AG09309 (cell line): ENCODE results near the gene PCDH19.

Experiments
- DNase-seq: peaks from one replicate; pipeline ENCODE4 v3.0.0-alpha.2; 2010; ENCODE audit warnings: low read depth
- H3K4me3 ChIP-seq: 2 replicates; pipeline ENCODE4 v1.5.1; 2011; ENCODE audit warnings: mild to moderate bottlenecking, low read depth, low read length, moderate library complexity; ENCODE audit not compliant: control insufficient read depth
- TF ChIP-seq, protein P1 (sequence below): IDR thresholded peaks from 2 replicates; pipeline ENCODE4 v1.5.1; 2011; ENCODE audit warnings: mild to moderate bottlenecking, low read depth, low read length, inconsistent platforms; ENCODE audit not compliant: insufficient read depth, control insufficient read depth; ENCODE audit errors: missing control alignments

PCDH19 gene

DNA sequence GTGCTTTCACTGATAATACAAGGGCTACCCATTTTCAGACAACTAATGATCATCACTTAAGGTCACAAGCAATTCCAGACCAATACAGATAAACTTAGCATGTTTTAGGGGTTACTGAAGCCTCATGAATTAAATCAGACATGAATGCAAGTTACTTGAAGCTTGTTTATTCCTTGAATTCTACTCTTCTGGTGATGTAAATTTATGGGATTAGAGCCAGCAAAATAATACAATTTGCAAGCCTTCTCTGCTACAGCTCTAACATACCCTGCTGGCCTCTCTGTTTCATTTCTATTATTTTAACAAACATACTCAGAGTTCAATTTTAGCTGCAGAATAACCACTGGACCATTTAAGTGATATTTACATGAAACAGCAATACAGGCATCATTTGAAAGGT lies 60.7 kb downstream of the PCDH19 start:
- TF ChIP-seq, protein P1, sequence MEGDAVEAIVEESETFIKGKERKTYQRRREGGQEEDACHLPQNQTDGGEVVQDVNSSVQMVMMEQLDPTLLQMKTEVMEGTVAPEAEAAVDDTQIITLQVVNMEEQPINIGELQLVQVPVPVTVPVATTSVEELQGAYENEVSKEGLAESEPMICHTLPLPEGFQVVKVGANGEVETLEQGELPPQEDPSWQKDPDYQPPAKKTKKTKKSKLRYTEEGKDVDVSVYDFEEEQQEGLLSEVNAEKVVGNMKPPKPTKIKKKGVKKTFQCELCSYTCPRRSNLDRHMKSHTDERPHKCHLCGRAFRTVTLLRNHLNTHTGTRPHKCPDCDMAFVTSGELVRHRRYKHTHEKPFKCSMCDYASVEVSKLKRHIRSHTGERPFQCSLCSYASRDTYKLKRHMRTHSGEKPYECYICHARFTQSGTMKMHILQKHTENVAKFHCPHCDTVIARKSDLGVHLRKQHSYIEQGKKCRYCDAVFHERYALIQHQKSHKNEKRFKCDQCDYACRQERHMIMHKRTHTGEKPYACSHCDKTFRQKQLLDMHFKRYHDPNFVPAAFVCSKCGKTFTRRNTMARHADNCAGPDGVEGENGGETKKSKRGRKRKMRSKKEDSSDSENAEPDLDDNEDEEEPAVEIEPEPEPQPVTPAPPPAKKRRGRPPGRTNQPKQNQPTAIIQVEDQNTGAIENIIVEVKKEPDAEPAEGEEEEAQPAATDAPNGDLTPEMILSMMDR: no peak
- H3K4me3 ChIP-seq: no peak overlapping the region
- no peak for DNase-seq

- DNase-seq: no peak
- TF ChIP-seq, protein P1: no peak
- no peak overlapping the region for H3K4me3 ChIP-seq
Observed at GRCh38 chrX:100341142-100341510, 68.9 kb downstream of the PCDH19 start.

DNA sequence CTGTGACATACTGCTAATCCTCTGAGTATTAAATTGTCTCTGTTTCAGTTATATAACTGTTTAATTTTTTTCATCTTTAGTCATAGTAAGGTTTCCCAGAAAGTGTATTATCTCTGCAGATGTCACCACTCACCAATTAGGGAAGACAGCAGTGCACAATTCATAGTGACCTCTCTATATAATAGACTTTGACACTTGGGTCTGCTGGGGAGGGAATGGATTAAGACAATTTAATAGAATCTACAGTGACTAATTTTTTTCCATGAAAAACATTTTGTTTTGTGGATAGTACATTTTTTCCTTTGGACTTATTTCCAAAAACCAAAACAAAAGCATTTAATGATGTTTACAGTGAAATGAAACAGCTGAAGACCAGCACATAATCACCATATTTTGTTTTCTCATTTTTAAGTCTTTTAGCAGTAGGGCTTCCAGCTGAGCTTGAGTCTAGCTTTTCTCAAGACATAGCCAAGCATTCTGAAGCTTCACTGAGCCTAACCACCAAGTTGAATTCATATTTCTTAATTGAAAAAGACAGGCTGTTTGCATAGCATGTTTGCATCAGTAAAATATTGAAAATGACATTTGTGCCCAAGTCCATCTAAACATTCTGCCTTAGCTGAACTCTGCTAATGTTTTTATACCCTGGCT lies 69.5 kb downstream of the PCDH19 start:
- TF ChIP-seq, protein P1: no peak
- DNase-seq: no peak
- H3K4me3 ChIP-seq: no peak overlapping the region

- no peak overlapping the region for H3K4me3 ChIP-seq
- no peak for DNase-seq
- TF ChIP-seq, protein P1: no peak
Observed at GRCh38 chrX:100328351-100328750, 81.7 kb downstream of the PCDH19 start.

GRCh38 chrX:100319716-100320115 lies 90.4 kb downstream of the PCDH19 start:
- no peak overlapping the region for H3K4me3 ChIP-seq
- DNase-seq: no peak
- TF ChIP-seq, protein P1: no peak

DNA sequence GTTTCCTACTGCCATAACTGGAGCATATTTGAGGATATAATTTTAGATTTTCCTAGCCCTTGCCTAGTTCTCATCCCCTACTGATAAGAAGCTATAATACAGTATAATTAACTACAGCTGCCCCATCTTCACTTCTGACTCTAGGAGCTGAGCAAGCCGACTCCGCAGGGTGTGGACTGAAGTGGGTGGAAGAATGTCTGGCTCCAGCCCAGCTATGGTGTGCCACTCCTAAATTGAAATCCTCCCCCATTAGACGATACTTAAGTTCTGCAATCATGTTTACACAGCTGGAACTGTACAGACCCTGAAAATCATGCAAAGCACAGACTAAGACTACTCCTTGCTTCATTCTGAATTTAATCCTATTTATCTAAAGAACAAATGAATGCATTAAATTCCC lies 93.1 kb downstream of the PCDH19 start:
- DNase-seq: no peak
- TF ChIP-seq, protein P1: no peak
- no peak overlapping the region for H3K4me3 ChIP-seq
